GM19455 (cell line): Measurements from ENCODE around the gene BMP2K.
"Not testable (repeated sequence)": the region's sequence is repeated elsewhere in the genome, so short reads cannot be mapped to it uniquely, and the experiment has no call there.

Experiments
- ATAC-seq: cut with Tn5 transposase; IDR thresholded peaks from one replicate; pipeline ENCODE4 v1.9.1; 2021; ENCODE audit not compliant: unreplicated experiment

BMP2K gene

GRCh38 chr4:78846258-78846657, 70.1 kb downstream of the BMP2K start:
- ATAC-seq, result no peak

- no peak for ATAC-seq
These were observed 86.2 kb downstream of the BMP2K start for GRCh38 chr4:78862314-78862737.

- no peak for ATAC-seq
These were observed 87.2 kb downstream of the BMP2K start for GRCh38 chr4:78863254-78863869.

- no peak for ATAC-seq
These were observed 87.8 kb downstream of the BMP2K start for GRCh38 chr4:78863991-78864390.

- ATAC-seq, result no peak
These were observed 88.4 kb downstream of the BMP2K start for GRCh38 chr4:78864405-78865024.

GRCh38 chr4:78865451-78865850, 89.3 kb downstream of the BMP2K start:
- ATAC-seq, result no peak

- not testable (repeated sequence) for ATAC-seq
These were observed 92.6 kb downstream of the BMP2K start for GRCh38 chr4:78868712-78869111.

GRCh38 chr4:78870056-78870455, 93.9 kb downstream of the BMP2K start:
- no peak for ATAC-seq

- no peak for ATAC-seq
These were observed 100.6 kb downstream of the BMP2K start for GRCh38 chr4:78876568-78877320.

GRCh38 chr4:78878031-78878430, 101.9 kb downstream of the BMP2K start:
- no peak for ATAC-seq

GRCh38 chr4:78880874-78881492, 104.8 kb downstream of the BMP2K start:
- no peak for ATAC-seq

GRCh38 chr4:78885598-78885997, 109.4 kb downstream of the BMP2K start:
- ATAC-seq, result no peak

- ATAC-seq, result no peak
These were observed 113.8 kb downstream of the BMP2K start for GRCh38 chr4:78889955-78890354.

GRCh38 chr4:78899302-78899701, 123.2 kb downstream of the BMP2K start:
- no peak for ATAC-seq

GRCh38 chr4:78901882-78902281, 125.7 kb downstream of the BMP2K start:
- ATAC-seq, result no peak

GRCh38 chr4:78902298-78902697, 126.1 kb downstream of the BMP2K start:
- ATAC-seq, result no peak

- no peak for ATAC-seq
These were observed 128.0 kb downstream of the BMP2K start for GRCh38 chr4:78904143-78904542.

GRCh38 chr4:78907638-78908037, 131.5 kb downstream of the BMP2K start:
- ATAC-seq, result no peak

- not testable (repeated sequence) for ATAC-seq
These were observed 132.8 kb downstream of the BMP2K start for GRCh38 chr4:78908974-78909373.

GRCh38 chr4:78910612-78911011, 134.5 kb downstream of the BMP2K start:
- no peak for ATAC-seq

- ATAC-seq, result no peak
These were observed 146.1 kb downstream of the BMP2K start for GRCh38 chr4:78922207-78922606.
